ENCODE measurements around the gene PXDN.

DNA sequence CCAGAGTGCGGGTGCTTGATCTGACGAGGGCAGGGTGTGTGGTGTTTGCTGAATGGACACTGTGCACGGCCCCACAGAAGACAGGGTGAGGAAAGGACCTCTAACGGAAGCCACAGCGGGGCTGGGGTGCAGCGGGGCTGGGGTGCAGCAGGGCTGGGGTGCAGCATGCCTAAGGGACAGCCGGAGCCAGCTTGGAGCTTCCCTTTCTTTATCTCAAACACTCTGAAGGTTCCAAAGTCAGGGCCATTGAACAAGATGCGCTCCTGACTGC lies 35.0 kb downstream of the PXDN start:
- TF ChIP-seq, protein P1, sequence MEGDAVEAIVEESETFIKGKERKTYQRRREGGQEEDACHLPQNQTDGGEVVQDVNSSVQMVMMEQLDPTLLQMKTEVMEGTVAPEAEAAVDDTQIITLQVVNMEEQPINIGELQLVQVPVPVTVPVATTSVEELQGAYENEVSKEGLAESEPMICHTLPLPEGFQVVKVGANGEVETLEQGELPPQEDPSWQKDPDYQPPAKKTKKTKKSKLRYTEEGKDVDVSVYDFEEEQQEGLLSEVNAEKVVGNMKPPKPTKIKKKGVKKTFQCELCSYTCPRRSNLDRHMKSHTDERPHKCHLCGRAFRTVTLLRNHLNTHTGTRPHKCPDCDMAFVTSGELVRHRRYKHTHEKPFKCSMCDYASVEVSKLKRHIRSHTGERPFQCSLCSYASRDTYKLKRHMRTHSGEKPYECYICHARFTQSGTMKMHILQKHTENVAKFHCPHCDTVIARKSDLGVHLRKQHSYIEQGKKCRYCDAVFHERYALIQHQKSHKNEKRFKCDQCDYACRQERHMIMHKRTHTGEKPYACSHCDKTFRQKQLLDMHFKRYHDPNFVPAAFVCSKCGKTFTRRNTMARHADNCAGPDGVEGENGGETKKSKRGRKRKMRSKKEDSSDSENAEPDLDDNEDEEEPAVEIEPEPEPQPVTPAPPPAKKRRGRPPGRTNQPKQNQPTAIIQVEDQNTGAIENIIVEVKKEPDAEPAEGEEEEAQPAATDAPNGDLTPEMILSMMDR (IDR thresholded peaks at IDR 0.05), result no peak
- no peak for TF ChIP-seq EZH2 (IDR thresholded peaks at IDR 0.05; ENCODE audit: borderline replicate concordance, insufficient read depth, low read depth, low read length, poor library complexity, severe bottlenecking)
